Measurements from ENCODE around the gene MYO16.
"Not testable (repeated sequence)": the region's sequence is repeated elsewhere in the genome, so short reads cannot be mapped to it uniquely, and the experiment has no call there.

The MYO16 gene

DNA sequence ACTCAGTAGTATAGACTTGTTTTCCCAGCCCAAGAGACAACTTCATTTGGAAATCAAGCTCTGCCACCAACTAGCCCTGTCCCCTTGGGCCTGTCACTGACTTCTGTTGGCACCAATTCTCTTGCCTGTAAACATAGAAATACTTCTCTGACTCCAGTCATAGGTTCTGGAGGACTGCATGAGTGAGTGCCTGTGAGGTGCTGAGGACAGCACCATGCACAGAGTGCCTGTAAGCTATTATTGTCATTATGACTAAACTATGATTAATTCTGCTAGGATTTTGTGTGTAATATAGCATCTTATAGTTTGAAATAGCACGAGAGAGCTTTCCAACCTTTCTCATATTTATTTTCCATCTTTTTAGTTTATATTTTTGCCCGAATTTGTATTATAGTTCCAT lies 247.9 kb downstream of the MYO16 start:
- H3K4me1 Mint-ChIP-seq = no peaks in the 10 kb centered on the region
- no peak overlapping the region for H3K27ac Mint-ChIP-seq
- peaks cover 3% of the 10 kb centered on the region for H3K9me3 Mint-ChIP-seq
- no peak for ATAC-seq (ENCODE audit: low read depth)
- peaks cover 2% of the 10 kb centered on the region for H3K36me3 Mint-ChIP-seq
- H3K4me3 Mint-ChIP-seq = no peak overlapping the region
- no peaks in the 10 kb centered on the region for H3K27me3 Mint-ChIP-seq
- DNase-seq (ENCODE audit: low spot score in 2 of 2) = no peak

DNA sequence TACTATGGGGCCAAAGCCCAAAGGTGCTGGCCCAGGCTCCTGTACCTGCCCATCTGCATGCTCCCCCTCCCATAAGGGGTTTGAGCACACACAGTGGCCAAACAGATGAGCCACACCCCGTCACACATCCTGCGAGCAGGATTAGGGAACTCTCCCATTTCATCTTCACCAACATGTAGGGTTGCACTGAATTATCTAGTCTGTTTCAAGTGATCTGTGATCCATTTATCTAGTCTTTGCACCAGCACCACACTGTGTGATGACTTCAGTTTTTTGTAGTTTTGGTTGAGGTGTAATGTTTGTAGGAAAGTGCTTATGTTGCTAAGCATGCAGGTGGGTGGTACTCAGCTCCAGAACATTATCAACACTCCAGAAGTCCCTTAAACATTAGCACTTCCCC lies 249.3 kb downstream of the MYO16 start:
- Mint-ChIP-seq H3K4me1 (no peaks in the 10 kb centered on the region), H3K4me3 (no peak overlapping the region), H3K27me3 (no peaks in the 10 kb centered on the region), H3K36me3 (peaks cover 2% of the 10 kb centered on the region), H3K27ac (no peak overlapping the region), H3K9me3 (peaks cover 3% of the 10 kb centered on the region)
- DNase-seq (ENCODE audit: low spot score in 2 of 2) = no peak
- ATAC-seq (ENCODE audit: low read depth) = no peak

- DNase-seq (ENCODE audit: low spot score in 2 of 2) (no peak), ATAC-seq (ENCODE audit: low read depth) (no peak)
- Mint-ChIP-seq H3K4me1 (no peaks in the 10 kb centered on the region), H3K27me3 (peaks cover 3% of the 10 kb centered on the region), H3K9me3 (no peaks in the 10 kb centered on the region), H3K36me3 (no peaks in the 10 kb centered on the region), H3K27ac (no peak overlapping the region), H3K4me3 (no peak overlapping the region)
Observed at GRCh38 chr13:108889324-108889984, 260.0 kb downstream of the MYO16 start.

DNA sequence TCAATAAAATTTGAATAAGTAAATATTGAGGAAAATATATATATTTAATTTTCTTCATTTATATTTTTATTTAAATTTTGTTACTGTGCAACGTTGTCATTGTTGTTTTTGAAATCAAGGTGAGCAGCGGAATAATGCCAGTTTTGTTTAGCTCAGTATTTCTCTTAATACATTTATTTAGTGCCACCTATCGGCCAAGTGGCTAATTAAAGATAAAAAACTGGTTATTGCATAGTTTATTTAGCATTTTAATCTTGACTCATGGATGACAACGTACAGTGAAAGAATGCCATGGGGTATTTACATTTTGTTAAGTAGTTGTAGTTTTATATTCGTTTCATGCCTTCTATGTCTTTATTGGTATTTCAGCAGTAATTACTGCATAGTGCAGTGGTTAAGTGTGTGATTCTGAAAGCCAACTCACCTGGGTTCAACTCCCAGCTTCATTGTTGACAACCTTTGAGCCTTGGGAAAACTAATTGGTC lies 265.9 kb downstream of the MYO16 start:
- DNase-seq (ENCODE audit: low spot score in 2 of 2) (peak in 1 of 2 donors; percentile 11), ATAC-seq (ENCODE audit: low read depth) (no peak)
- no peak overlapping the region for H3K27ac Mint-ChIP-seq
- peaks cover 2% of the 10 kb centered on the region for H3K4me1 Mint-ChIP-seq
- no peaks in the 10 kb centered on the region for H3K36me3 Mint-ChIP-seq
- no peaks in the 10 kb centered on the region for H3K9me3 Mint-ChIP-seq
- no peak overlapping the region for H3K4me3 Mint-ChIP-seq
- peaks cover 7% of the 10 kb centered on the region for H3K27me3 Mint-ChIP-seq

DNA sequence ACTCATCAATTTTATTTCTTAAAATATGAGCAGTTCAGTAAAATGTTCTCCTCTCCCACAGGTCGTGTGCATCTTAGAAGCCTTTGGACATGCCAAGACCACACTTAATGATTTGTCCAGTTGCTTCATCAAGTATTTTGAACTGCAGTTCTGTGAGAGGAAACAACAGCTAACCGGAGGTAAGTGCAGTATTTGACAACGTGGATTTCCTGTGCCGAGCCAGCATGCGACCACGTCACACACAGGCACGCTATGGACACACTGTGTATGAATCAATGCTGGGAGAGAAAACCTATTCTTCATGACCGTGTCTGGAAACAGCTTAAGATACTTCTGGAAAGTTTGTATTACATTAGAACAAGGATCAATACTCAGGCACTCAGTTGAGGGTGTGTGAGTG lies 268.5 kb downstream of the MYO16 start:
- Mint-ChIP-seq H3K4me3 (no peak overlapping the region), H3K27ac (no peak overlapping the region), H3K4me1 (peaks cover 2% of the 10 kb centered on the region), H3K36me3 (no peaks in the 10 kb centered on the region), H3K27me3 (peaks cover 8% of the 10 kb centered on the region), H3K9me3 (no peaks in the 10 kb centered on the region)
- DNase-seq (ENCODE audit: low spot score in 2 of 2) = no peak
- ATAC-seq (ENCODE audit: low read depth) = no peak

DNA sequence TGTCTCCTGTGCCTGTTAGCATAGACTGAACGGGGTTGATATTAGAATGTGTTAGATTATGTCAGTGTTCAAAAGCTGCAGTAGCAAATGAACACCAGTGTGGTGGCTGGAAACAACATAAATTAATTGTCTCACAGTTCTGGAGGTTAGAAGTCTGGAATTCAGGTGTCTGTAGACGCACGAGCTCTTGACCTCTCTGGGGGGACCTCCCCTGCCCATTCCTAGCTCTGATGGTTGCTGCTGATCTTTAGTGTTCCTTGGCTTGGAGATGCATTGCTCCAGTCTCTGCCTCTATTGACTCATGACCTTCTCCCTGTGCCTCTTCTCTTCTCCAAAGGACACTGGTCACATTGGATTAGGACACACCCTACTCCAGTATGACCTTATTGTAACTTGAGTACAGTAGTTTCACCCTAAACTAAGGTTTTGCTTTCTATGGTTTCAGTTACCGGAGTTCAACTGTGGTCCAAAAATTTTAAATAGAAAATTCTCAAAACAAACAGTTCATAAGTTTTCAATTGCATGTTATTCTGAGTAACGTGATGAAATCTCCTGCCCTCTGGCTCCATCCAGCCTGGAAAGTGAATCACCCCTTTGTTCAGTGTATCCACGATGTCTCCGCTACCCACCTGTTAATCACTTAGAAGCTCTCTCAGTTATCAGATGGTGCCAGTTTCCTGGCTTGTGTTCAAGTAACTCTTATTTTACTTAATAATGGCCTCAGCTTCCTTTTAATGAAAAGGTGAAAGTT lies 273.2 kb downstream of the MYO16 start:
- peaks cover 5% of the 10 kb centered on the region for H3K4me1 Mint-ChIP-seq
- DNase-seq (ENCODE audit: low spot score in 2 of 2) (no peak), ATAC-seq (ENCODE audit: low read depth) (no peak)
- peaks cover 4% of the 10 kb centered on the region for H3K27me3 Mint-ChIP-seq
- no peaks in the 10 kb centered on the region for H3K9me3 Mint-ChIP-seq
- no peaks in the 10 kb centered on the region for H3K36me3 Mint-ChIP-seq
- H3K4me3 Mint-ChIP-seq = no peak overlapping the region
- H3K27ac Mint-ChIP-seq = no peak overlapping the region

DNA sequence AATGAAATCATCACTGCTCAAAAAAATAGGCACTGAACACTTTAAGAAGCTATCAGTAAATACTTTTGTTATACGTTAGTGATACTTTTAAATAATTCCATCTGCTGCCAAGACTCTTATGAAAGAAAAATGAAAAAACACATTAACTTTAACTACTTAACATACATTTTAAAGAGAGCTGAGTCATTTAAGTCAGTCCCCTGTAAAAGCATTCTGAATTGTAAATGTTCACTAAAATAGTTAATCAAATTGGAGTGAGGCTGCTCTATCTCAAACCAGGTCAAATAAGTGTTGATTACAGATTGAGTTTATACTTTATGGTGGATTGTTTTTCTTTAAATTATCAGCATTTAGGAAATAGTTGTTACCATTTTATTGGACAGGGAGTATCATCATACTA lies 274.2 kb downstream of the MYO16 start:
- ATAC-seq (ENCODE audit: low read depth) (no peak), DNase-seq (ENCODE audit: low spot score in 2 of 2) (no peak)
- Mint-ChIP-seq H3K27ac (no peak overlapping the region), H3K36me3 (no peaks in the 10 kb centered on the region), H3K4me1 (peaks cover 3% of the 10 kb centered on the region), H3K9me3 (no peaks in the 10 kb centered on the region), H3K27me3 (peaks cover 3% of the 10 kb centered on the region), H3K4me3 (no peak overlapping the region)

DNA sequence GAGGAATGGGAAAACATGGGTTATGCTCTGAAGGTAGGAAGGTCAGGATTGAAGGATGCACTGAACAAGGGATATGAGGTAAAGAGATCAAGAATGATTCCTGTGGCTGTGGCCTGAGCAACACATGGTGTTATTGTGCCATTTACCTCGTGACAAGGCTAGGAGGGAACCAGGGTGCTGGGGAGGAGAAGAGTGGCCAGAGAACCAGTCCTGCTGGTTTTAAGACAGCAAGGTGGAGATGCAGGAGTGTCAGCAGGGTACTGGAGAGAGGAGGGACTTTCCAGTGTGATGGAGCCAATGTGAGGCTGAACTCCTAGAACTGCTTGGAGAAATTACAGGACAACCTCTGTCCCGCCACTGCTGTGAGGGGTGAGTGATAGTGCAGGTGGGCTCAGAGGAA lies 282.4 kb downstream of the MYO16 start:
- Mint-ChIP-seq H3K4me3 (no peak overlapping the region), H3K4me1 (peaks cover 11% of the 10 kb centered on the region)
- no peak for DNase-seq (ENCODE audit: low spot score in 2 of 2)

DNA sequence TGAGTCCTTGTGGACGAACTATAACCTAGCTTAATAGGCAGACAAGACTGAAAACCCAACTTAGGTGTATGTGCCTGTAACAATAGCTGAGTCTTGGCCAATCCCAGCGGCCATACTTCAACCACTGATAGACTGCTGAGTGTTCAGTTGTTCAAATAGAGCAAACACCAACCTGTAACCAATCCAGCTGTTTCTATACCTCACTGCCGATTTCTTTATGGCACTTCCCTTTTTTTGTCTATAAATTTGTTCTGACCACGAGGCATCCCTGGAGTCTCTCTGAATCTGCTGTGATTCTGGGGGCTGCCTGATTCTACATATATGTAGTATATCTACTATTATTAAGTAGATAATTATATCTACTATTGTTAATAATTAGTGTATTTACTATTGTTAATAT lies 284.3 kb downstream of the MYO16 start:
- not testable (repeated sequence) for H3K36me3 Mint-ChIP-seq; ATAC-seq (ENCODE audit: low read depth); H3K9me3 Mint-ChIP-seq; H3K27ac Mint-ChIP-seq; DNase-seq (ENCODE audit: low spot score in 2 of 2); H3K4me3 Mint-ChIP-seq
- H3K4me1 Mint-ChIP-seq = peaks cover 11% of the 10 kb centered on the region
- peaks cover 12% of the 10 kb centered on the region for H3K27me3 Mint-ChIP-seq

More for the DNA sequence above, 282.4 kb downstream of the MYO16 start:
- H3K36me3 Mint-ChIP-seq = no peaks in the 10 kb centered on the region
- peaks cover 12% of the 10 kb centered on the region for H3K27me3 Mint-ChIP-seq
- no peak overlapping the region for H3K27ac Mint-ChIP-seq
- H3K9me3 Mint-ChIP-seq = no peaks in the 10 kb centered on the region
- ATAC-seq (ENCODE audit: low read depth) = no peak

GRCh38 chr13:108915095-108915633 lies 285.8 kb downstream of the MYO16 start:
- Mint-ChIP-seq H3K27me3 (peaks cover 12% of the 10 kb centered on the region), H3K4me1 (peaks cover 11% of the 10 kb centered on the region), H3K36me3 (no peaks in the 10 kb centered on the region), H3K27ac (no peak overlapping the region), H3K9me3 (no peaks in the 10 kb centered on the region), H3K4me3 (peak overlapping the region; percentile 62)
- DNase-seq (ENCODE audit: low spot score in 2 of 2) (no peak), ATAC-seq (ENCODE audit: low read depth) (no peak)

GRCh38 chr13:108915634-108916512 lies 286.5 kb downstream of the MYO16 start:
- Mint-ChIP-seq H3K27ac (peak overlapping the region; percentile 6), H3K9me3 (no peaks in the 10 kb centered on the region), H3K27me3 (peaks cover 7% of the 10 kb centered on the region), H3K36me3 (no peaks in the 10 kb centered on the region), H3K4me3 (peak overlapping the region; percentile 78), H3K4me1 (peaks cover 11% of the 10 kb centered on the region)
- DNase-seq (ENCODE audit: low spot score in 2 of 2) (no peak), ATAC-seq (ENCODE audit: low read depth) (peak; percentile 69)

- Mint-ChIP-seq H3K4me1 (peaks cover 11% of the 10 kb centered on the region), H3K36me3 (no peaks in the 10 kb centered on the region), H3K27me3 (peaks cover 2% of the 10 kb centered on the region), H3K9me3 (no peaks in the 10 kb centered on the region), H3K4me3 (no peak overlapping the region), H3K27ac (no peak overlapping the region)
- DNase-seq (ENCODE audit: low spot score in 2 of 2) (no peak), ATAC-seq (ENCODE audit: low read depth) (no peak)
Observed at GRCh38 chr13:108917581-108917980, 288.2 kb downstream of the MYO16 start.

DNA sequence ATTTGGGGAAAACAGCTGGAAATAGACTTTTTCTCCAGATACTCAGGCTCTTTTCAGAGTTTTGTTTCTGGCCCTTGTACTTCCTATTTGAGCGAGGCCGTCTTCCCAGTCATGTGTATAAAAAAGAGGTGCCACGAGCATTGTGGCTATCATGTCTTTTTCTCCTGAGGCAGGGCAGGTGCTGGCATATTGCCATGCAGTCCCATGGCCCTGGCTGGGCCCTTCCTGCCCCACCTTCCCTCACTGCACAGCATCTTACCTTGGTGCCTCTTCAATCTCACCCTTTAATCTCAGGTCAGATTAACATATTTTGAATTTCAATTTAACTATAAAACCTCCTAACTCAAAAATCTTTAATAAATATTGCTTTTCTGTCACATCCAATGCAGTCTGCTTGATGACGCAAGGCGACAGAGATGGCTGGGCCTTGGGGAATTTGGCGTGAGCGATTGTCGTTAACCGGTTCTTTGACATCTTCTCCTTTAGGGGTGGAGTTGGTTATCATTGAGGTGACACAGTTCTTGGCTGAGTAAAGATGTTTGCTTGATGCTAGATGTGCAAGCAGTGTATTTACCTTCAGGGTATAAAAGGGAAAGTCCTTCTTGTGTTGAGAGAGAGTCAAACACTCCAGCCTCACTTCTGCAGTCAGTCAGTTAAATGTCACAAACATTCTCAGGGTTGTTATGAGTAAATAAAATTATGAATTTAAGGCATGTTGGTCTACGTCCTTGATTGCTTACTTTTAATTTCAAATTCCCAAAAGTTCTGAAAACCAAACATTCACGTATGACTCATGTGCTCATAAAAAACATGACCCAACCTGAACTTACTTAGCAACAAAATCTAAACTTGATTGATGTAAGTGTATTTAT lies 289.9 kb downstream of the MYO16 start:
- ATAC-seq (ENCODE audit: low read depth) (no peak), DNase-seq (ENCODE audit: low spot score in 2 of 2) (no peak)
- Mint-ChIP-seq H3K36me3 (no peaks in the 10 kb centered on the region), H3K27me3 (no peaks in the 10 kb centered on the region), H3K4me1 (peaks cover 11% of the 10 kb centered on the region), H3K9me3 (no peaks in the 10 kb centered on the region), H3K27ac (no peak overlapping the region), H3K4me3 (no peak overlapping the region)
